H9 (cell line): ENCODE results near the gene AKR1B15. TPM values are rescaled to one million over a fixed set of nuclear protein-coding genes. Genes with fewer than 3 reads are reported as not detected.

Experiments used
- DNase-seq: peaks from one replicate; pipeline ENCODE4 v3.0.0-alpha.2; 2017
- H2AFZ ChIP-seq: one replicate; pipeline ENCODE4 v1.6.1; 2013; ENCODE audit warnings: mild to moderate bottlenecking, low read length, control low read depth, moderate library complexity
- H2AK5ac ChIP-seq: 2 replicates; pipeline ENCODE4 v1.6.1; 2013; ENCODE audit warnings: low read length, control low read depth, mixed read lengths; ENCODE audit not compliant: insufficient read length
- H2BK120ac ChIP-seq: one replicate; pipeline ENCODE4 v1.6.1; 2013; ENCODE audit warnings: low read depth, mild to moderate bottlenecking, low read length, control low read depth, inconsistent platforms; ENCODE audit not compliant: poor library complexity, severe bottlenecking
- H2BK12ac ChIP-seq: 2 replicates; pipeline ENCODE4 v1.6.1; 2013; ENCODE audit warnings: low read length, control low read depth, mixed read lengths, low read depth; ENCODE audit not compliant: insufficient read length
- H2BK15ac ChIP-seq: 2 replicates; pipeline ENCODE4 v1.6.1; 2013; ENCODE audit warnings: low read depth, low read length, control low read depth
- H2BK20ac ChIP-seq: one replicate; pipeline ENCODE4 v1.6.1; 2013; ENCODE audit warnings: low read depth, mild to moderate bottlenecking, low read length, control low read depth, inconsistent platforms; ENCODE audit not compliant: poor library complexity, severe bottlenecking
- H2BK5ac ChIP-seq: 2 replicates; pipeline ENCODE4 v1.6.1; 2013; ENCODE audit warnings: low read length, control low read depth, mixed read lengths; ENCODE audit not compliant: insufficient read length
- H3K14ac ChIP-seq: 2 replicates; pipeline ENCODE4 v1.6.1; 2013; ENCODE audit warnings: low read length, control low read depth; ENCODE audit not compliant: insufficient read depth
- H3K18ac ChIP-seq: 2 replicates; pipeline ENCODE4 v1.6.1; 2013; ENCODE audit warnings: low read depth, mild to moderate bottlenecking, mixed read lengths, low read length, control low read depth; ENCODE audit not compliant: insufficient read length
- H3K23ac ChIP-seq: 2 replicates; pipeline ENCODE4 v1.6.1; 2013; ENCODE audit warnings: low read length, control low read depth, mixed read lengths, low read depth; ENCODE audit not compliant: insufficient read length
- H3K23me2 ChIP-seq: 2 replicates; pipeline ENCODE4 v1.6.1; 2013; ENCODE audit warnings: low read depth, mild to moderate bottlenecking, mixed read lengths, low read length, control low read depth; ENCODE audit not compliant: insufficient read length, poor library complexity, severe bottlenecking
- H3K27ac ChIP-seq: 2 replicates; pipeline ENCODE4 v1.5.1; 2013; ENCODE audit warnings: low read length, control low read depth, mixed read lengths, low read depth; ENCODE audit not compliant: insufficient read length
- H3K27me3 ChIP-seq: 2 replicates; pipeline ENCODE4 v1.6.1; 2013; ENCODE audit warnings: low read length, control low read depth, inconsistent platforms; ENCODE audit not compliant: insufficient read depth
- H3K4ac ChIP-seq: 2 replicates; pipeline ENCODE4 v1.6.1; 2013; ENCODE audit warnings: low read depth, mild to moderate bottlenecking, control low read depth, inconsistent platforms, low read length, moderate library complexity
- H3K4me1 ChIP-seq: 2 replicates; pipeline ENCODE4 v1.6.1; 2013; ENCODE audit warnings: low read length, control low read depth, inconsistent platforms; ENCODE audit not compliant: insufficient read depth
- H3K4me2 ChIP-seq: 2 replicates; pipeline ENCODE4 v1.6.1; 2013; ENCODE audit warnings: low read length, control low read depth, mixed read lengths; ENCODE audit not compliant: insufficient read length, insufficient read depth
- H3K56ac ChIP-seq: 2 replicates; pipeline ENCODE4 v1.6.1; 2013; ENCODE audit warnings: low read depth, mild to moderate bottlenecking, mixed read lengths, low read length, control low read depth; ENCODE audit not compliant: insufficient read length
- H3K79me1 ChIP-seq: 2 replicates; pipeline ENCODE4 v1.6.1; 2013; ENCODE audit warnings: low read depth, mild to moderate bottlenecking, moderate library complexity, low read length, control low read depth, inconsistent platforms; ENCODE audit not compliant: insufficient read depth, poor library complexity, severe bottlenecking
- H3K79me2 ChIP-seq: 2 replicates; pipeline ENCODE4 v1.6.1; 2013; ENCODE audit warnings: low read length, control low read depth, inconsistent platforms; ENCODE audit not compliant: insufficient read depth
- H3K9ac ChIP-seq: 2 replicates; pipeline ENCODE4 v1.6.1; 2013; ENCODE audit warnings: low read length, control low read depth, mixed read lengths; ENCODE audit not compliant: insufficient read length; ENCODE audit errors: extremely low read depth
- H3K9me3 ChIP-seq: one replicate; pipeline ENCODE4 v1.6.1; 2013; ENCODE audit warnings: low read depth, low read length, inconsistent platforms; ENCODE audit not compliant: control insufficient read depth
- H3T11ph ChIP-seq: one replicate; pipeline ENCODE4 v1.6.1; 2013; ENCODE audit warnings: mild to moderate bottlenecking, low read length, control low read depth, inconsistent platforms
- H4K20me1 ChIP-seq: one replicate; pipeline ENCODE4 v1.6.1; 2013; ENCODE audit not compliant: control insufficient read depth, insufficient read length, insufficient read depth
- H4K5ac ChIP-seq: 2 replicates; pipeline ENCODE4 v1.6.1; 2013; ENCODE audit warnings: low read depth, mild to moderate bottlenecking, mixed read lengths, low read length, control low read depth; ENCODE audit not compliant: insufficient read length
- H4K8ac ChIP-seq: replicated peaks from 2 replicates; pipeline ENCODE4 v1.6.1; 2013; ENCODE audit warnings: low read length, control low read depth, mixed read lengths, low read depth; ENCODE audit not compliant: insufficient read length
- H4K91ac ChIP-seq: 2 replicates; pipeline ENCODE4 v1.6.1; 2013; ENCODE audit warnings: low read depth, mild to moderate bottlenecking, moderate library complexity, mixed read lengths, low read length, control low read depth; ENCODE audit not compliant: insufficient read length
- H3K27ac Mint-ChIP-seq, 3 experiments: 2 replicates in 2 of 3; 3 replicates in 1 of 3; pipeline ENCODE4 v1.8.0; 2020 to 2021; ENCODE audit warnings: mixed read lengths in 3 of 3, mild to moderate bottlenecking in 1 of 3, moderate library complexity in 1 of 3
- H3K27me3 Mint-ChIP-seq: 2 replicates; pipeline ENCODE4 v1.8.0; 2021; ENCODE audit warnings: low read depth, mild to moderate bottlenecking, moderate library complexity, mixed read lengths
- H3K36me3 Mint-ChIP-seq, 3 experiments: 2 replicates in 2 of 3; 3 replicates in 1 of 3; pipeline ENCODE4 v1.8.0; 2020 to 2021; ENCODE audit warnings: low read depth in 3 of 3, mixed read lengths in 3 of 3; ENCODE audit not compliant: insufficient read depth in 1 of 3
- H3K4me1 Mint-ChIP-seq, 2 experiments: 2 replicates each; pipeline ENCODE4 v1.8.0; 2020; ENCODE audit warnings: mixed read lengths in 2 of 2
- H3K4me3 Mint-ChIP-seq, 2 experiments: 2 replicates in 1 of 2; 3 replicates in 1 of 2; pipeline ENCODE4 v1.8.0; 2020 to 2021; ENCODE audit warnings: mild to moderate bottlenecking in 2 of 2, mixed read lengths in 2 of 2, moderate library complexity in 1 of 2
- H3K9me3 Mint-ChIP-seq, 2 experiments: 2 replicates in 1 of 2; 3 replicates in 1 of 2; pipeline ENCODE4 v1.8.0; 2020; ENCODE audit warnings: mild to moderate bottlenecking in 2 of 2, mixed read lengths in 2 of 2, moderate library complexity in 1 of 2
- CTCF ChIP-seq: fragments of 200-600 bp; sonication (generic); conservative IDR thresholded peaks from 3 replicates; pipeline ENCODE4 v1.8.0; 2021; ENCODE audit warnings: antibody characterized with exemption, mild to moderate bottlenecking
- total RNA-seq: library from RNA; stranded (reverse); gene quantifications from 2 replicates; pipeline ENCODE4 v1.2.1, GENCODE V29; 2021

Gene AKR1B15
- total RNA-seq, 1 experiment from 2014 or later, result not detected

DNA sequence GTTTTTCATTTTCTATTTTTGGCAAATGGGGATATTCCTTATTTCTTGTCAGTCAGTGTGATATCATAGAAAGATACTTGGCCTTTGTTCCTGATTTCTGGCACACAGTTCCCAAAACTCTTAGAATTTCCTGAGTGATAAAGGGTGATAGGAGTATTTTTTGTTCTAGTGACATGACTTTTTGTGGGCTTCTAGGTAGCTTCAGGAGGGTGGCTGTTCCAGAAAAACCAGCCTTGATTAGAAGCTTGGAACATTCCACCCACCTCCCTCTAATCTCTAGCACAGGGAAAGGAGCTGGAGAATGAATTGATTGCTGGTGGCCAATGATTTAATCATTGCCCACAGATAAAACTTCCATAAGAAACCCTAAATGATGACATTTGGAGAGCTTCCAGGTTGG is 80.5 kb downstream of the AKR1B15 start:
- Histone ChIP-seq H3K23ac (no peak overlapping the region), H3K56ac (no peak overlapping the region), H2BK20ac (no peak overlapping the region), H3K27ac (no peak overlapping the region), H3K4ac (no peak overlapping the region), H2BK15ac (no peak overlapping the region), H4K8ac (no peak overlapping the region), H3K23me2 (no peaks in the 10 kb centered on the region), H3K79me1 (no peaks in the 10 kb centered on the region), H3K18ac (no peak overlapping the region), H3K9ac (no peak overlapping the region), H3T11ph (no peak overlapping the region), H2BK12ac (no peak overlapping the region), H4K5ac (no peak overlapping the region), H4K20me1 (no peaks in the 10 kb centered on the region), H3K9me3 (no peaks in the 10 kb centered on the region), H3K79me2 (no peaks in the 10 kb centered on the region), H3K14ac (no peak overlapping the region), H2BK5ac (no peak overlapping the region), H4K91ac (no peak overlapping the region), H2BK120ac (no peak overlapping the region), H3K4me2 (no peak overlapping the region), H3K27me3 (no peaks in the 10 kb centered on the region), H3K4me1 (no peaks in the 10 kb centered on the region), H2AFZ (no peak overlapping the region), H2AK5ac (no peak overlapping the region)
- H3K27me3 Mint-ChIP-seq, result peaks cover 35% of the 10 kb centered on the region
- H3K4me1 Mint-ChIP-seq, result no peaks in the 10 kb centered on the region
- no peaks in the 10 kb centered on the region for H3K9me3 Mint-ChIP-seq
- H3K4me3 Mint-ChIP-seq, result no peak overlapping the region
- H3K36me3 Mint-ChIP-seq, result no peaks in the 10 kb centered on the region
- no peak overlapping the region for H3K27ac Mint-ChIP-seq
- no peak for DNase-seq
- TF ChIP-seq CTCF, result no peak

Other genes with a start within 250 kb of the AKR1B15 start
- 33.1 and 33.4 TPM in 2 replicates for gene SLC35B4, start 232.2 kb upstream of the AKR1B15 start, total RNA-seq
- gene AKR1B1, start 90.0 kb upstream of the AKR1B15 start, total RNA-seq, result 166 and 171 TPM in 2 replicates
- gene AKR1B10, start 21.5 kb upstream of the AKR1B15 start, total RNA-seq, result not detected in 2 replicates
- gene BPGM, start 97.7 kb downstream of the AKR1B15 start, total RNA-seq, result 14.0 and 14.4 TPM in 2 replicates
- gene CALD1, start 230.5 kb downstream of the AKR1B15 start, total RNA-seq, result 107 and 118 TPM in 2 replicates